ENCODE data around the gene EAF1. TPM values are rescaled to one million over a fixed set of nuclear protein-coding genes. Genes with fewer than 3 reads are reported as not detected.
"Not testable (repeated sequence)": the region's sequence is repeated elsewhere in the genome, so short reads cannot be mapped to it uniquely, and the experiment has no call there.

EAF1 gene
- total RNA-seq, 1 donor from 2014 or later: 25.9 TPM

- H3K27ac Mint-ChIP-seq: no peak overlapping the region
- no peak for DNase-seq (ENCODE audit: low spot score)
- H3K9me3 Mint-ChIP-seq: no peaks in the 10 kb centered on the region
- intact Hi-C loops (cut with micrococcal nuclease): no loop called here
- H3K36me3 Mint-ChIP-seq (ENCODE audit: low read depth): no peaks in the 10 kb centered on the region
- no peak overlapping the region for H3K4me3 Mint-ChIP-seq (ENCODE audit: low read depth)
- no peaks in the 10 kb centered on the region for H3K27me3 Mint-ChIP-seq (ENCODE audit: low read depth)
- peaks cover 7% of the 10 kb centered on the region for H3K4me1 Mint-ChIP-seq (ENCODE audit: low read depth)
Measured at GRCh38 chr3:15390460-15390859, 36.9 kb upstream of the EAF1 start.

- no peak overlapping the region for H3K4me3 Mint-ChIP-seq (ENCODE audit: low read depth)
Measured at GRCh38 chr3:15391007-15391406, 36.4 kb upstream of the EAF1 start.

GRCh38 chr3:15393252-15393651 lies 34.1 kb upstream of the EAF1 start:
- H3K9me3 Mint-ChIP-seq; H3K4me3 Mint-ChIP-seq (ENCODE audit: low read depth); H3K27ac Mint-ChIP-seq; DNase-seq (ENCODE audit: low spot score); intact Hi-C loops (cut with micrococcal nuclease); H3K36me3 Mint-ChIP-seq (ENCODE audit: low read depth); H3K4me1 Mint-ChIP-seq (ENCODE audit: low read depth); H3K27me3 Mint-ChIP-seq (ENCODE audit: low read depth): not testable (repeated sequence)

More at GRCh38 chr3:15391007-15391406, 36.4 kb upstream of the EAF1 start:
- Mint-ChIP-seq H3K4me1 (ENCODE audit: low read depth) (peaks cover 7% of the 10 kb centered on the region), H3K36me3 (ENCODE audit: low read depth) (no peaks in the 10 kb centered on the region), H3K27me3 (ENCODE audit: low read depth) (no peaks in the 10 kb centered on the region), H3K9me3 (no peaks in the 10 kb centered on the region), H3K27ac (no peak overlapping the region)
- DNase-seq (ENCODE audit: low spot score): no peak
- intact Hi-C loops (cut with micrococcal nuclease): no loop called here

GRCh38 chr3:15398731-15399133 lies 28.7 kb upstream of the EAF1 start:
- intact Hi-C loops (cut with micrococcal nuclease); H3K9me3 Mint-ChIP-seq; H3K27me3 Mint-ChIP-seq (ENCODE audit: low read depth); H3K4me3 Mint-ChIP-seq (ENCODE audit: low read depth); H3K36me3 Mint-ChIP-seq (ENCODE audit: low read depth); H3K27ac Mint-ChIP-seq; DNase-seq (ENCODE audit: low spot score): not testable (repeated sequence)
- peaks cover 22% of the 10 kb centered on the region for H3K4me1 Mint-ChIP-seq (ENCODE audit: low read depth)

- no peak for DNase-seq (ENCODE audit: low spot score)
- H3K9me3 Mint-ChIP-seq: no peaks in the 10 kb centered on the region
- intact Hi-C loops (cut with micrococcal nuclease): no loop called here
- H3K4me1 Mint-ChIP-seq (ENCODE audit: low read depth): peaks cover 22% of the 10 kb centered on the region
- H3K4me3 Mint-ChIP-seq (ENCODE audit: low read depth): no peak overlapping the region
- H3K27me3 Mint-ChIP-seq (ENCODE audit: low read depth): no peaks in the 10 kb centered on the region
- H3K36me3 Mint-ChIP-seq (ENCODE audit: low read depth): peaks cover 2% of the 10 kb centered on the region
- H3K27ac Mint-ChIP-seq: no peak overlapping the region
Measured at GRCh38 chr3:15399970-15400369, 27.4 kb upstream of the EAF1 start.

GRCh38 chr3:15401936-15402335 lies 25.5 kb upstream of the EAF1 start:
- no peaks in the 10 kb centered on the region for H3K27me3 Mint-ChIP-seq (ENCODE audit: low read depth)
- peaks cover 22% of the 10 kb centered on the region for H3K4me1 Mint-ChIP-seq (ENCODE audit: low read depth)
- H3K27ac Mint-ChIP-seq: no peak overlapping the region
- peaks cover 2% of the 10 kb centered on the region for H3K36me3 Mint-ChIP-seq (ENCODE audit: low read depth)
- intact Hi-C loops (cut with micrococcal nuclease): no loop called here
- DNase-seq (ENCODE audit: low spot score): no peak
- H3K4me3 Mint-ChIP-seq (ENCODE audit: low read depth): no peak overlapping the region
- H3K9me3 Mint-ChIP-seq: no peaks in the 10 kb centered on the region

GRCh38 chr3:15403495-15403894 lies 23.9 kb upstream of the EAF1 start:
- H3K4me3 Mint-ChIP-seq (ENCODE audit: low read depth): no peak overlapping the region
- no peaks in the 10 kb centered on the region for H3K36me3 Mint-ChIP-seq (ENCODE audit: low read depth)
- no peak overlapping the region for H3K27ac Mint-ChIP-seq
- H3K9me3 Mint-ChIP-seq: no peaks in the 10 kb centered on the region
- intact Hi-C loops (cut with micrococcal nuclease): no loop called here
- DNase-seq (ENCODE audit: low spot score): no peak
- H3K4me1 Mint-ChIP-seq (ENCODE audit: low read depth): peaks cover 19% of the 10 kb centered on the region
- no peaks in the 10 kb centered on the region for H3K27me3 Mint-ChIP-seq (ENCODE audit: low read depth)

- Mint-ChIP-seq H3K4me1 (ENCODE audit: low read depth) (peaks cover 19% of the 10 kb centered on the region), H3K9me3 (no peaks in the 10 kb centered on the region), H3K36me3 (ENCODE audit: low read depth) (no peaks in the 10 kb centered on the region), H3K27me3 (ENCODE audit: low read depth) (no peaks in the 10 kb centered on the region), H3K27ac (no peak overlapping the region), H3K4me3 (ENCODE audit: low read depth) (no peak overlapping the region)
- intact Hi-C loops (cut with micrococcal nuclease): loop anchor here (2.0 kb wide), 1 partner anchor 25 kb away; no protein-coding TSS in a partner anchor
- no peak for DNase-seq (ENCODE audit: low spot score)
Measured at GRCh38 chr3:15403965-15404364, 23.4 kb upstream of the EAF1 start.

- Mint-ChIP-seq H3K4me1 (ENCODE audit: low read depth) (peaks cover 13% of the 10 kb centered on the region), H3K27ac (no peak overlapping the region), H3K4me3 (ENCODE audit: low read depth) (no peak overlapping the region), H3K27me3 (ENCODE audit: low read depth) (no peaks in the 10 kb centered on the region), H3K9me3 (no peaks in the 10 kb centered on the region), H3K36me3 (ENCODE audit: low read depth) (peaks cover 3% of the 10 kb centered on the region)
- intact Hi-C loops (cut with micrococcal nuclease): loop anchor here (1.0 to 5.0 kb wide), 4 partner anchors 26 to 297 kb away; no protein-coding TSS in a partner anchor
- DNase-seq (ENCODE audit: low spot score): no peak
Measured at GRCh38 chr3:15404767-15405166, 22.6 kb upstream of the EAF1 start.

- Mint-ChIP-seq H3K4me3 (ENCODE audit: low read depth) (no peak overlapping the region), H3K27ac (no peak overlapping the region), H3K4me1 (ENCODE audit: low read depth) (peaks cover 5% of the 10 kb centered on the region), H3K27me3 (ENCODE audit: low read depth) (no peaks in the 10 kb centered on the region), H3K36me3 (ENCODE audit: low read depth) (peaks cover 6% of the 10 kb centered on the region), H3K9me3 (no peaks in the 10 kb centered on the region)
- DNase-seq (ENCODE audit: low spot score): no peak
- intact Hi-C loops (cut with micrococcal nuclease): loop anchor here (1.0 to 5.0 kb wide), 4 partner anchors 27 to 298 kb away; no protein-coding TSS in a partner anchor
Measured at GRCh38 chr3:15405448-15406050, 21.8 kb upstream of the EAF1 start.

- no peak for DNase-seq (ENCODE audit: low spot score)
- intact Hi-C loops (cut with micrococcal nuclease): loop anchor here (5.0 kb wide), 1 partner anchor 302 kb away; no protein-coding TSS in a partner anchor
- H3K9me3 Mint-ChIP-seq: no peaks in the 10 kb centered on the region
- no peaks in the 10 kb centered on the region for H3K4me1 Mint-ChIP-seq (ENCODE audit: low read depth)
- H3K36me3 Mint-ChIP-seq (ENCODE audit: low read depth): peaks cover 30% of the 10 kb centered on the region
- H3K27me3 Mint-ChIP-seq (ENCODE audit: low read depth): no peaks in the 10 kb centered on the region
- H3K4me3 Mint-ChIP-seq (ENCODE audit: low read depth): no peak overlapping the region
- no peak overlapping the region for H3K27ac Mint-ChIP-seq
Measured at GRCh38 chr3:15409239-15409638, 18.2 kb upstream of the EAF1 start.

- peaks cover 35% of the 10 kb centered on the region for H3K36me3 Mint-ChIP-seq (ENCODE audit: low read depth)
- no peak overlapping the region for H3K27ac Mint-ChIP-seq
- H3K4me1 Mint-ChIP-seq (ENCODE audit: low read depth): no peaks in the 10 kb centered on the region
- H3K9me3 Mint-ChIP-seq: no peaks in the 10 kb centered on the region
- no peak for DNase-seq (ENCODE audit: low spot score)
- H3K27me3 Mint-ChIP-seq (ENCODE audit: low read depth): no peaks in the 10 kb centered on the region
- H3K4me3 Mint-ChIP-seq (ENCODE audit: low read depth): no peak overlapping the region
- intact Hi-C loops (cut with micrococcal nuclease): loop anchor here (5.0 kb wide), 1 partner anchor 302 kb away; no protein-coding TSS in a partner anchor
Measured at GRCh38 chr3:15409774-15410173, 17.6 kb upstream of the EAF1 start.

GRCh38 chr3:15410966-15411365 lies 16.4 kb upstream of the EAF1 start:
- H3K27ac Mint-ChIP-seq; DNase-seq (ENCODE audit: low spot score); H3K9me3 Mint-ChIP-seq; intact Hi-C loops (cut with micrococcal nuclease); H3K27me3 Mint-ChIP-seq (ENCODE audit: low read depth); H3K4me1 Mint-ChIP-seq (ENCODE audit: low read depth); H3K4me3 Mint-ChIP-seq (ENCODE audit: low read depth): not testable (repeated sequence)
- peaks cover 46% of the 10 kb centered on the region for H3K36me3 Mint-ChIP-seq (ENCODE audit: low read depth)

Data from activated T-helper 2 cell treated with anti-CD3 and anti-CD28 coated beads, Interferon-gamma antibody, Interleukin-2, Interleukin-4, amounts not matched to agents 10 μg/mL and 5 μg/mL and 100 μg/mL, durations not matched to agents 14 hours and 24 hours and 36 hours (primary cell).